Lower leg skin (tissue), 4 donors: ENCODE results near the gene HS6ST1. TPM values are rescaled to one million over a fixed set of nuclear protein-coding genes. Genes with fewer than 3 reads are reported as not detected.
A peak's percentile ranks its signal among the peaks of the same experiment; 100 is the strongest.

ENCODE experiments used
- DNase-seq, 2 donors: peaks; one replicate each; pipeline ENCODE4 v3.0.0-alpha.2; 2019; ENCODE audit warnings: low spot score in 2 of 2
- H3K4me3 ChIP-seq: fragments of 200-600 bp; sonication (generic); 2 replicates; pipeline ENCODE4 v1.5.1; 2017; ENCODE audit warnings: mild to moderate bottlenecking, low read depth; ENCODE audit not compliant: poor library complexity, severe bottlenecking
- CTCF ChIP-seq, 3 donors: fragments of 450-650 bp; IDR thresholded peaks; one replicate each; pipeline ENCODE4 v1.5.1; 2016; ENCODE audit warnings: antibody characterized with exemption in 3 of 3, mild to moderate bottlenecking in 3 of 3, moderate library complexity in 2 of 3
- POLR2A ChIP-seq, 2 donors: fragments of 450-650 bp; IDR thresholded peaks; one replicate each; pipeline ENCODE4 v1.6.1; 2016 to 2017; ENCODE audit warnings: antibody characterized with exemption in 2 of 2, mild to moderate bottlenecking in 1 of 2, moderate library complexity in 1 of 2
- WGBS, 2 donors: methylation state at CpG; one replicate each; pipeline ENCODE4 v1.1.5; 2018; 5-methylcytosine and 5-hydroxymethylcytosine counted together
- intact Hi-C: fragments of 100-400 bp; cut with DNase I; formaldehyde crosslinking; loops from one replicate; pipeline ENCODE4 v1.15.0; 2023; ENCODE audit warnings: low total_unique reads
- total RNA-seq, 4 donors: library from RNA; depleted of rRNA; stranded (reverse); fragments of >200 nt; gene quantifications; one replicate each; pipeline ENCODE4 v1.1.0, GENCODE V29; 2016

The HS6ST1 gene
- total RNA-seq, 4 donors from 2014 or later, result 50.2 to 88.9 (median 69.3) TPM

- intact Hi-C loops, result no loop called here
- TF ChIP-seq CTCF (IDR thresholded peaks at IDR 0.05) (no peak), POLR2A (IDR thresholded peaks at IDR 0.05) (no peak)
- peak in 1 of 2 donors; percentile 84 for DNase-seq
- 51 to 69% methylated on average over 3 of the region's 5 CpGs for WGBS, 2 donors
- no peak overlapping the region for H3K4me3 ChIP-seq
Observed at GRCh38 chr2:128280901-128281321, 37.8 kb downstream of the HS6ST1 start.

- 58 to 79% methylated on average over 10 to 12 of the region's 12 CpGs for WGBS, 2 donors
- TF ChIP-seq CTCF (IDR thresholded peaks at IDR 0.05) (no peak), POLR2A (IDR thresholded peaks at IDR 0.05) (no peak)
- no peak overlapping the region for H3K4me3 ChIP-seq
- intact Hi-C loops, result no loop called here
- peak in 1 of 2 donors; percentile 89 for DNase-seq
Observed at GRCh38 chr2:128280158-128280871, 38.4 kb downstream of the HS6ST1 start.

GRCh38 chr2:128279786-128280157, 38.9 kb downstream of the HS6ST1 start:
- 86 to 100% methylated on average over 6 to 11 of the region's 11 CpGs for WGBS, 2 donors
- TF ChIP-seq CTCF (IDR thresholded peaks at IDR 0.05) (no peak), POLR2A (IDR thresholded peaks at IDR 0.05) (no peak)
- intact Hi-C loops, result no loop called here
- peak in 1 of 2 donors; percentile 82 for DNase-seq
- no peak overlapping the region for H3K4me3 ChIP-seq

GRCh38 chr2:128279009-128279408, 39.7 kb downstream of the HS6ST1 start:
- H3K4me3 ChIP-seq, result no peak overlapping the region
- peak in 1 of 2 donors; percentile 83 for DNase-seq
- WGBS, 2 donors, result 79 to 86% methylated on average over 7 of the region's 7 CpGs
- intact Hi-C loops, result no loop called here
- TF ChIP-seq POLR2A (IDR thresholded peaks at IDR 0.05) (no peak), CTCF (IDR thresholded peaks at IDR 0.05) (no peak)

- no peak for TF ChIP-seq CTCF (IDR thresholded peaks at IDR 0.05)
- no peak for TF ChIP-seq POLR2A (IDR thresholded peaks at IDR 0.05)
- intact Hi-C loops, result no loop called here
- WGBS, 2 donors, result 54 to 62% methylated on average over 13 to 14 of the region's 14 CpGs
- DNase-seq, result peak in 1 of 2 donors; percentile 81
- H3K4me3 ChIP-seq, result no peak overlapping the region
Observed at GRCh38 chr2:128277961-128278681, 40.5 kb downstream of the HS6ST1 start.
